ENCODE measurements around the gene ITGA7.

ITGA7 gene

GRCh38 chr12:55736076-55736475 is 28.4 kb upstream of the ITGA7 start:
- DNase-seq (ENCODE audit: low spot score): no peak

GRCh38 chr12:55734595-55734994 is 26.9 kb upstream of the ITGA7 start:
- no peak for DNase-seq (ENCODE audit: low spot score)

- DNase-seq (ENCODE audit: low spot score): no peak
These were observed 26.2 kb upstream of the ITGA7 start for GRCh38 chr12:55733858-55734257.

GRCh38 chr12:55733021-55733555 is 25.4 kb upstream of the ITGA7 start:
- DNase-seq (ENCODE audit: low spot score): no peak

GRCh38 chr12:55732288-55732687 is 24.6 kb upstream of the ITGA7 start:
- no peak for DNase-seq (ENCODE audit: low spot score)

- no peak for DNase-seq (ENCODE audit: low spot score)
These were observed 22.4 kb upstream of the ITGA7 start for GRCh38 chr12:55729819-55730818.

GRCh38 chr12:55728939-55729818 is 21.5 kb upstream of the ITGA7 start, which contains the start of gene CD63:
Gene CD63, minus strand, starts transcription at chr12:55729009. Its CDS starts 668 bp downstream, at chr12:55728341.
- DNase-seq (ENCODE audit: low spot score): peak; percentile 95

- DNase-seq (ENCODE audit: low spot score): peak; percentile 87
These were observed 20.7 kb upstream of the ITGA7 start for GRCh38 chr12:55728186-55728938.

- DNase-seq (ENCODE audit: low spot score): no peak
These were observed 20.0 kb upstream of the ITGA7 start for GRCh38 chr12:55727643-55728185.

- DNase-seq (ENCODE audit: low spot score): no peak
These were observed 19.3 kb upstream of the ITGA7 start for GRCh38 chr12:55726971-55727370.

GRCh38 chr12:55725556-55725955 is 17.9 kb upstream of the ITGA7 start:
- DNase-seq (ENCODE audit: low spot score): no peak

- no peak for DNase-seq (ENCODE audit: low spot score)
These were observed 17.2 kb upstream of the ITGA7 start for GRCh38 chr12:55724940-55725309.

- no peak for DNase-seq (ENCODE audit: low spot score)
These were observed 16.7 kb upstream of the ITGA7 start for GRCh38 chr12:55724226-55724939.

- no peak for DNase-seq (ENCODE audit: low spot score)
These were observed 16.0 kb upstream of the ITGA7 start for GRCh38 chr12:55723516-55724225.

- no peak for DNase-seq (ENCODE audit: low spot score)
These were observed 15.2 kb upstream of the ITGA7 start for GRCh38 chr12:55722948-55723347.

GRCh38 chr12:55721601-55722213 is 14.0 kb upstream of the ITGA7 start:
- DNase-seq (ENCODE audit: low spot score): no peak

GRCh38 chr12:55720894-55721444 is 13.3 kb upstream of the ITGA7 start:
- peak; percentile 64 for DNase-seq (ENCODE audit: low spot score)

- DNase-seq (ENCODE audit: low spot score): no peak
These were observed 12.4 kb upstream of the ITGA7 start, which contains the start of gene RDH5 for GRCh38 chr12:55720071-55720564. Gene RDH5, plus strand, starts transcription at chr12:55720393. Its CDS starts 792 bp downstream, at chr12:55721185.

GRCh38 chr12:55719371-55719770 is 11.7 kb upstream of the ITGA7 start:
- DNase-seq (ENCODE audit: low spot score): no peak

Data from left forelimb (tissue), 1 donor.